Measurements from ENCODE around the gene PTBP3. TPM values are rescaled to one million over a fixed set of nuclear protein-coding genes. Genes with fewer than 3 reads are reported as not detected.

PTBP3 gene
- total RNA-seq, 1 experiment from 2014 or later = 23.2 TPM

GRCh38 chr9:112312139-112312538 lies 21.3 kb downstream of the PTBP3 start:
- ChIA-PET CTCF (no interaction called here), POLR2A (ENCODE audit: unreplicated experiment) (no interaction called here)
- no peak overlapping the region for H3K4me3 ChIP-seq (ENCODE audit: low read length)
- ATAC-seq (no peak), DNase-seq (no peak)
- no peaks in the 10 kb centered on the region for H3K36me3 ChIP-seq (ENCODE audit: low read depth, low read length)
- H3K9me2 ChIP-seq (replicated peaks; ENCODE audit: low read length) = no peaks in the 10 kb centered on the region
- H3K27me3 ChIP-seq (ENCODE audit: low read length) = no peaks in the 10 kb centered on the region
- H4K20me1 ChIP-seq (ENCODE audit: low read length) = peaks cover 4% of the 10 kb centered on the region; the same call in 1 of the 2 replicates
- intact Hi-C loops (cut with micrococcal nuclease) = no loop called here
- no peak overlapping the region for H3K9ac ChIP-seq (ENCODE audit: low read length)
- no peak overlapping the region for H3K4me2 ChIP-seq (ENCODE audit: low read length)
- TF ChIP-seq EZH2phosphoT487 (IDR thresholded peaks at IDR 0.05; ENCODE audit: borderline replicate concordance, low read length) (no peak), CTCF (conservative IDR thresholded peaks at IDR 0.05; ENCODE audit: low read depth, low read length) (no peak), EZH2 (IDR thresholded peaks at IDR 0.05; ENCODE audit: low read length, unreplicated experiment) (no peak)
- H3K79me2 ChIP-seq (ENCODE audit: low read length) = peaks cover 97% of the 10 kb centered on the region
- no peak overlapping the region for H3K27ac ChIP-seq (ENCODE audit: low read length)
- H3F3A ChIP-seq (ENCODE audit: low read length, unreplicated experiment) = no peaks in the 10 kb centered on the region
- H3K4me1 ChIP-seq (ENCODE audit: insufficient read depth, low read length) = no peaks in the 10 kb centered on the region
- no TSS peak for BruUV-seq (replicated peaks)
- no peaks in the 10 kb centered on the region for H3K9me3 ChIP-seq (ENCODE audit: low read length)
- H2AFZ ChIP-seq (ENCODE audit: low read length) = no peak overlapping the region

- H3K4me2 ChIP-seq (ENCODE audit: low read length) = no peak overlapping the region
- no TSS peak for BruUV-seq (replicated peaks)
- TF ChIP-seq CTCF (conservative IDR thresholded peaks at IDR 0.05; ENCODE audit: low read depth, low read length) (no peak), EZH2 (IDR thresholded peaks at IDR 0.05; ENCODE audit: low read length, unreplicated experiment) (no peak), EZH2phosphoT487 (IDR thresholded peaks at IDR 0.05; ENCODE audit: borderline replicate concordance, low read length) (no peak)
- no peak for ATAC-seq
- no peak overlapping the region for H3K9ac ChIP-seq (ENCODE audit: low read length)
- H3K79me2 ChIP-seq (ENCODE audit: low read length) = peaks cover 96% of the 10 kb centered on the region
- no peak for DNase-seq
- H3K36me3 ChIP-seq (ENCODE audit: low read depth, low read length) = no peaks in the 10 kb centered on the region
- ChIA-PET POLR2A (ENCODE audit: unreplicated experiment) (interaction anchor here (0.6 kb wide), 1 partner anchor 22 kb away, joined by 4 read pairs; no protein-coding TSS in a partner anchor), CTCF (no interaction called here)
- no peaks in the 10 kb centered on the region for H3K9me2 ChIP-seq (replicated peaks; ENCODE audit: low read length)
- H3K27ac ChIP-seq (ENCODE audit: low read length) = no peak overlapping the region
- no peaks in the 10 kb centered on the region for H3F3A ChIP-seq (ENCODE audit: low read length, unreplicated experiment)
- no peaks in the 10 kb centered on the region for H3K9me3 ChIP-seq (ENCODE audit: low read length)
- peaks cover 4% of the 10 kb centered on the region; the same call in 1 of the 2 replicates for H4K20me1 ChIP-seq (ENCODE audit: low read length)
- no peak overlapping the region for H2AFZ ChIP-seq (ENCODE audit: low read length)
- H3K27me3 ChIP-seq (ENCODE audit: low read length) = no peaks in the 10 kb centered on the region
- intact Hi-C loops (cut with micrococcal nuclease) = no loop called here
- no peaks in the 10 kb centered on the region for H3K4me1 ChIP-seq (ENCODE audit: insufficient read depth, low read length)
- no peak overlapping the region for H3K4me3 ChIP-seq (ENCODE audit: low read length)
These were observed 21.9 kb downstream of the PTBP3 start for GRCh38 chr9:112311497-112311896.

DNA sequence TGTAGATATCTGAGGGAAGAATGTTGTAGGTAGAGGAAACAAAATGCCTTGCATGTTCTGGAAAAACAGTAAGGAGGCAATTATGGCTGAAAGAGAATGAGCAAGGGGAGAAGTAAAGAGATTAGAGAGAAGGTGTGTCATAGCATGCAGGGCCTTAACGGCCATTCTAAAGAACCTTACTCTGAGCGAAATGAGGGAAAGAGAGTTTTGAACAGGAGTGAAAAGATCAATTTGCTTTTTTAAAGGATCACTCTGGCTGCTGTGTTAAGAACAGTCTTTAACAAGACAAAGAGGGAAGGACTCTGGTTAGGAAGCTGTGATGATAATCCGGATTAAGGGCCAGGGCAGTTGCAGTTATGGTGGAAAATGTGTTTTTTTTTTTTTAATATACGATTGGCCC lies 22.6 kb downstream of the PTBP3 start:
- no peak overlapping the region for H2AFZ ChIP-seq (ENCODE audit: low read length)
- no peaks in the 10 kb centered on the region for H3K9me3 ChIP-seq (ENCODE audit: low read length)
- ATAC-seq (no peak), DNase-seq (no peak)
- H3K9me2 ChIP-seq (replicated peaks; ENCODE audit: low read length) = no peaks in the 10 kb centered on the region
- H3K27ac ChIP-seq (ENCODE audit: low read length) = no peak overlapping the region
- intact Hi-C loops (cut with micrococcal nuclease) = no loop called here
- H3K4me3 ChIP-seq (ENCODE audit: low read length) = no peak overlapping the region
- no peaks in the 10 kb centered on the region for H3K4me1 ChIP-seq (ENCODE audit: insufficient read depth, low read length)
- POLR2A ChIA-PET (ENCODE audit: unreplicated experiment) = no interaction called here
- H3K36me3 ChIP-seq (ENCODE audit: low read depth, low read length) = no peaks in the 10 kb centered on the region
- no TSS peak for BruUV-seq (replicated peaks)
- H3K4me2 ChIP-seq (ENCODE audit: low read length) = no peak overlapping the region
- H3K27me3 ChIP-seq (ENCODE audit: low read length) = no peaks in the 10 kb centered on the region
- no peak overlapping the region for H3K9ac ChIP-seq (ENCODE audit: low read length)
- CTCF ChIA-PET = no interaction called here
- H4K20me1 ChIP-seq (ENCODE audit: low read length) = peaks cover 4% of the 10 kb centered on the region; the same call in 1 of the 2 replicates
- peaks cover 90% of the 10 kb centered on the region for H3K79me2 ChIP-seq (ENCODE audit: low read length)
- TF ChIP-seq EZH2phosphoT487 (IDR thresholded peaks at IDR 0.05; ENCODE audit: borderline replicate concordance, low read length) = no peak
- TF ChIP-seq CTCF (conservative IDR thresholded peaks at IDR 0.05; ENCODE audit: low read depth, low read length) = no peak
- no peak for TF ChIP-seq EZH2 (IDR thresholded peaks at IDR 0.05; ENCODE audit: low read length, unreplicated experiment)
- H3F3A ChIP-seq (ENCODE audit: low read length, unreplicated experiment) = no peaks in the 10 kb centered on the region

Measured in PC-3 (cell line).